Measurements from ENCODE around the gene MARCKSL1. TPM values are rescaled to one million over a fixed set of nuclear protein-coding genes. Genes with fewer than 3 reads are reported as not detected.

The MARCKSL1 gene
- total and polyA plus RNA-seq, 2 of the 13 experiments (the other 11 are each of a cell fraction or from before 2014, with no cell fraction given) = 81.9 to 155 TPM

DNA sequence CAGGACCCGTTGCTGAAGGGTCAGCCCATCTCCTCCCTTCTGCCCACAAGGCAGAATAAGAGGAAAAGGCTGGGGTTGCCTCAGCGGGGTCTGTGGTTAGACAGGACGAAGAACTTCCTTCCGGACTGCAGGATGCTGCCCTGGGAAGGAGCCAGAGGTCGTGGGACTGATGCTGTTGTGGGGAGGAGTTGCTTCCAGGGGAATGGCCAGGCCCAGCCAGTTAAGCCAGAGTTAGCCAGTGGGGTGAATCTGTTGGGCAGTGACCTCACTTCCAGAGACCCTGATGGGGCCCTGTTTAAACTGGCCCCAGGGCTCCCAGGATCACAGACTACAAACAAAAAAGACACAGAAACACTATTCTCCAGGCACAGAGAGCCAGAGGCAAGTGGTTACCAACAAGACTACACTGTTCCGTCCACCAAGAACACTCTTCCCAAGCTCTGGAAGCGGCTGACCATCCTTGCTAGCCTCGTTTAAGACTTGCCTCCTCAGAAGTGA lies 13.2 kb upstream of the MARCKSL1 start (continued):
- no peak for TF ChIP-seq GABPA (IDR thresholded peaks at IDR 0.05; ENCODE audit: low read depth, low read length)
- TF ChIP-seq GABPA (CRISPR knock-in tag; IDR thresholded peaks at IDR 0.05; ENCODE audit: low read depth) = peak; percentile 10; the same call in 1 of the 2 replicates
- TF ChIP-seq, protein P1, sequence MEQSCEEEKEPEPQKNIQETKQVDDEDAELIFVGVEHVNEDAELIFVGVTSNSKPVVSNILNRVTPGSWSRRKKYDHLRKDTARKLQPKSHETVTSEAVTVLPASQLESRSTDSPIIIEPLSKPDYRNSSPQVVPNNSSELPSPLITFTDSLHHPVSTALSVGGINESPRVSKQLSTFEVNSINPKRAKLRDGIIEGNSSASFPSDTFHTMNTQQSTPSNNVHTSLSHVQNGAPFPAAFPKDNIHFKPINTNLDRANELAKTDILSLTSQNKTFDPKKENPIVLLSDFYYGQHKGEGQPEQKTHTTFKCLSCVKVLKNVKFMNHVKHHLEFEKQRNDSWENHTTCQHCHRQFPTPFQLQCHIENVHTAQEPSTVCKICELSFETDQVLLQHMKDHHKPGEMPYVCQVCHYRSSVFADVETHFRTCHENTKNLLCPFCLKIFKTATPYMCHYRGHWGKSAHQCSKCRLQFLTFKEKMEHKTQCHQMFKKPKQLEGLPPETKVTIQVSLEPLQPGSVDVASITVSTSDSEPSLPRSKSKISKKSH (CRISPR knock-in tag; IDR thresholded peaks at IDR 0.05; ENCODE audit: borderline replicate concordance) = 0 out of 2 replicates have a peak, but pooled peaks have one; percentile 25
- TF ChIP-seq ZNF879 (CRISPR knock-in tag; IDR thresholded peaks at IDR 0.05) = no peak
- peak; percentile 26; the same call in 1 of the 2 replicates for TF ChIP-seq CREM (IDR thresholded peaks at IDR 0.05)
- TF ChIP-seq CREM (CRISPR knock-in tag; IDR thresholded peaks at IDR 0.05) = no peak
- peak; percentile 52 for TF ChIP-seq NFYB (CRISPR knock-in tag; IDR thresholded peaks at IDR 0.05)
- no peak for TF ChIP-seq CREB1 (IDR thresholded peaks at IDR 0.05)
- peak; percentile 26; the same call in 1 of the 2 replicates for TF ChIP-seq CREB1 (CRISPR knock-in tag; IDR thresholded peaks at IDR 0.05)
- TF ChIP-seq, protein P2, sequence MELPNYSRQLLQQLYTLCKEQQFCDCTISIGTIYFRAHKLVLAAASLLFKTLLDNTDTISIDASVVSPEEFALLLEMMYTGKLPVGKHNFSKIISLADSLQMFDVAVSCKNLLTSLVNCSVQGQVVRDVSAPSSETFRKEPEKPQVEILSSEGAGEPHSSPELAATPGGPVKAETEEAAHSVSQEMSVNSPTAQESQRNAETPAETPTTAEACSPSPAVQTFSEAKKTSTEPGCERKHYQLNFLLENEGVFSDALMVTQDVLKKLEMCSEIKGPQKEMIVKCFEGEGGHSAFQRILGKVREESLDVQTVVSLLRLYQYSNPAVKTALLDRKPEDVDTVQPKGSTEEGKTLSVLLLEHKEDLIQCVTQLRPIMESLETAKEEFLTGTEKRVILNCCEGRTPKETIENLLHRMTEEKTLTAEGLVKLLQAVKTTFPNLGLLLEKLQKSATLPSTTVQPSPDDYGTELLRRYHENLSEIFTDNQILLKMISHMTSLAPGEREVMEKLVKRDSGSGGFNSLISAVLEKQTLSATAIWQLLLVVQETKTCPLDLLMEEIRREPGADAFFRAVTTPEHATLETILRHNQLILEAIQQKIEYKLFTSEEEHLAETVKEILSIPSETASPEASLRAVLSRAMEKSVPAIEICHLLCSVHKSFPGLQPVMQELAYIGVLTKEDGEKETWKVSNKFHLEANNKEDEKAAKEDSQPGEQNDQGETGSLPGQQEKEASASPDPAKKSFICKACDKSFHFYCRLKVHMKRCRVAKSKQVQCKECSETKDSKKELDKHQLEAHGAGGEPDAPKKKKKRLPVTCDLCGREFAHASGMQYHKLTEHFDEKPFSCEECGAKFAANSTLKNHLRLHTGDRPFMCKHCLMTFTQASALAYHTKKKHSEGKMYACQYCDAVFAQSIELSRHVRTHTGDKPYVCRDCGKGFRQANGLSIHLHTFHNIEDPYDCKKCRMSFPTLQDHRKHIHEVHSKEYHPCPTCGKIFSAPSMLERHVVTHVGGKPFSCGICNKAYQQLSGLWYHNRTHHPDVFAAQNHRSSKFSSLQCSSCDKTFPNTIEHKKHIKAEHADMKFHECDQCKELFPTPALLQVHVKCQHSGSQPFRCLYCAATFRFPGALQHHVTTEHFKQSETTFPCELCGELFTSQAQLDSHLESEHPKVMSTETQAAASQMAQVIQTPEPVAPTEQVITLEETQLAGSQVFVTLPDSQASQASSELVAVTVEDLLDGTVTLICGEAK (IDR thresholded peaks at IDR 0.05) = no peak
- TF ChIP-seq, protein P2 (CRISPR knock-in tag; IDR thresholded peaks at IDR 0.05) = no peak
- TF ChIP-seq ZNF772 (CRISPR knock-in tag; IDR thresholded peaks at IDR 0.05) = no peak; the same call in 1 of the 2 replicates
- TF ChIP-seq, protein P3, sequence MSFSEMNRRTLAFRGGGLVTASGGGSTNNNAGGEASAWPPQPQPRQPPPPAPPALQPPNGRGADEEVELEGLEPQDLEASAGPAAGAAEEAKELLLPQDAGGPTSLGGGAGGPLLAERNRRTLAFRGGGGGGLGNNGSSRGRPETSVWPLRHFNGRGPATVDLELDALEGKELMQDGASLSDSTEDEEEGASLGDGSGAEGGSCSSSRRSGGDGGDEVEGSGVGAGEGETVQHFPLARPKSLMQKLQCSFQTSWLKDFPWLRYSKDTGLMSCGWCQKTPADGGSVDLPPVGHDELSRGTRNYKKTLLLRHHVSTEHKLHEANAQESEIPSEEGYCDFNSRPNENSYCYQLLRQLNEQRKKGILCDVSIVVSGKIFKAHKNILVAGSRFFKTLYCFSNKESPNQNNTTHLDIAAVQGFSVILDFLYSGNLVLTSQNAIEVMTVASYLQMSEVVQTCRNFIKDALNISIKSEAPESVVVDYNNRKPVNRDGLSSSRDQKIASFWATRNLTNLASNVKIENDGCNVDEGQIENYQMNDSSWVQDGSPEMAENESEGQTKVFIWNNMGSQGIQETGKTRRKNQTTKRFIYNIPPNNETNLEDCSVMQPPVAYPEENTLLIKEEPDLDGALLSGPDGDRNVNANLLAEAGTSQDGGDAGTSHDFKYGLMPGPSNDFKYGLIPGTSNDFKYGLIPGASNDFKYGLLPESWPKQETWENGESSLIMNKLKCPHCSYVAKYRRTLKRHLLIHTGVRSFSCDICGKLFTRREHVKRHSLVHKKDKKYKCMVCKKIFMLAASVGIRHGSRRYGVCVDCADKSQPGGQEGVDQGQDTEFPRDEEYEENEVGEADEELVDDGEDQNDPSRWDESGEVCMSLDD (CRISPR knock-in tag; IDR thresholded peaks at IDR 0.05; ENCODE audit: borderline replicate concordance) = peak; percentile 74; the same call in 1 of the 2 replicates
- TF ChIP-seq KDM1A (CRISPR knock-in tag; IDR thresholded peaks at IDR 0.05) = peak; percentile 35; the same call in 1 of the 2 replicates
- TF ChIP-seq ZNF263 (CRISPR knock-in tag; IDR thresholded peaks at IDR 0.05) = peak; percentile 66
- 0 out of 2 replicates have a peak, but pooled peaks have one; percentile 27 for TF ChIP-seq ZNF232 (CRISPR knock-in tag; IDR thresholded peaks at IDR 0.05; ENCODE audit: borderline replicate concordance)
- 0 out of 2 replicates have a peak, but pooled peaks have one; percentile 52 for TF ChIP-seq JUN (CRISPR knock-in tag; IDR thresholded peaks at IDR 0.05)
- 0 out of 2 replicates have a peak, but pooled peaks have one; percentile 33 for TF ChIP-seq ELF3 (CRISPR knock-in tag; IDR thresholded peaks at IDR 0.05)
- no peak for TF ChIP-seq SSRP1 (CRISPR knock-in tag; IDR thresholded peaks at IDR 0.05)

Data from HepG2 (cell line).